Upper lobe of right lung (tissue), 1 donor: ENCODE measurements around the gene BAG5. TPM values are rescaled to one million over a fixed set of nuclear protein-coding genes. Genes with fewer than 3 reads are reported as not detected.
A peak's percentile ranks its signal among the peaks of the same experiment; 100 is the strongest.

Source experiments
- ATAC-seq: fragments of 200-7000 bp; cut with Tn5 transposase; one replicate; pipeline ENCODE4 v1.9.1; 2020; ENCODE audit warnings: mild to moderate bottlenecking, moderate library complexity
- DNase-seq: peaks from one replicate; pipeline ENCODE4 v3.0.0-alpha.2; 2020
- H3K27ac ChIP-seq: fragments of 200-600 bp; one replicate; pipeline ENCODE4 v1.8.0; 2022
- H3K27me3 ChIP-seq: fragments of 200-600 bp; one replicate; pipeline ENCODE4 v1.8.0; 2022; ENCODE audit warnings: mild to moderate bottlenecking
- H3K36me3 ChIP-seq: fragments of 200-600 bp; one replicate; pipeline ENCODE4 v1.8.0; 2022
- H3K4me1 ChIP-seq: fragments of 200-600 bp; one replicate; pipeline ENCODE4 v1.8.0; 2022
- H3K4me3 ChIP-seq: fragments of 200-600 bp; one replicate; pipeline ENCODE4 v1.8.0; 2022; ENCODE audit warnings: mild to moderate bottlenecking
- H3K9me3 ChIP-seq: fragments of 200-600 bp; one replicate; pipeline ENCODE4 v1.8.0; 2022
- CTCF ChIP-seq: fragments of 200-600 bp; IDR thresholded peaks from one replicate; pipeline ENCODE4 v1.8.0; 2022; ENCODE audit warnings: antibody characterized with exemption
- intact Hi-C: fragments of 100-400 bp; cut with DNase I; formaldehyde crosslinking; loops from one replicate; pipeline ENCODE4 v1.11.0; 2022
- total RNA-seq: library from RNA; stranded (reverse); fragmentation: NEBNext Ultra II Directional; extraction: Animal tissue kit (Norgen Biotek cat#: 25700); gene quantifications from one replicate; pipeline ENCODE4 v1.2.1, GENCODE V29; 2021
- donor health status: DM: no; HTN: yes; CAD: no; lungs with severe emphysema.

The BAG5 gene
- total RNA-seq, 1 donor from 2014 or later, result 33.0 TPM

DNA sequence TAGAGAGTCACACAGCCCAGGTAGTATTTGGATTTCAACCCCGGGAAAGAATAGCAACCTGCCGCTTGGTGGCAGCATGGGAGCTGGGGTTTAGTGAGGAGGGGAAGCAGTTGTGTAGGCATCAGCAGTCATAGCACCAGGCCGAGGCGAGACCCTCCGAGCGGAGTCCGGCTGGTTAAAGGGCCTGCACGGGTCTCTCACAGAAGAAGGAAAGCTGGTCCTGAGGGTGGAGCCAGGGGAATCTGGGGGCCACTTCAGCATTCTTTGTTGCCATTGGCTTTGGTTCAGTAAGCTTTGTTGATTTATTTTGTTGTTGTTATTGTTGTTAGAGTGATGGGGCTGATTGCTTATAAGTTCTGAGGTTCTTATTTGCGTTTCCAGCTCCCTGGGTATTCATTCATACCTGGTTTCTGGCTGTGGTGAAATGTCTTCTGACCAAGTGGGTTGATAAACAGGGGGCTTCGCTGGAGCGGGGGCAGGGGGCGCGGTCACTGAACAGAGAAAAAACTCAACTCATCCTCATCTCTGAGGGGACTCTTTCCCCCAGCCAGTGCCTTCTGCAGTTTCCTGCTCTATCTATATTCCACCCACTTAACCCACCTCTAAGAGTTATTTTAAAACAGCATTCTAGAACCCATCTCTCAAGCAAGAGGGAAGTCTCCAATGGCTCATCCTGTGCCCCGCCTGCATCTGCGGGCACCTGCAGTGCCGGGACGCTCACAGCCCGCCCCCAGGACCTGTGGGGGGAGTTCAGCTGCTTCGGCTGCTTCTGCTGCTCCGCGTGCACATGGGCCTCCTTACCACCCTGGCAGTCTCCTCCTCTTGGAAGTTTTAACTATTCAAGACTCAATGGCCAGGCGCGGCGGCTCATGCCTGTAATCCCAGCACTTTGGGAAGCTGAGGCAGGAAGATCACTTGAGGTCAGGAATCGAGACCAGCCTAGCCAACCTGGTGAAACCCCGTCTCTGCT, 51.4 kb downstream of the BAG5 start:
- no peaks in the 10 kb centered on the region for H3K27me3 ChIP-seq
- no peak for TF ChIP-seq CTCF
- H3K9me3 ChIP-seq, result no peaks in the 10 kb centered on the region
- no peak overlapping the region for H3K4me3 ChIP-seq
- DNase-seq, result peak; percentile 65
- H3K4me1 ChIP-seq, result peaks cover 22% of the 10 kb centered on the region
- no peak overlapping the region for H3K27ac ChIP-seq
- H3K36me3 ChIP-seq, result peaks cover 34% of the 10 kb centered on the region
- intact Hi-C loops, result no loop called here
- no peak for ATAC-seq

DNA sequence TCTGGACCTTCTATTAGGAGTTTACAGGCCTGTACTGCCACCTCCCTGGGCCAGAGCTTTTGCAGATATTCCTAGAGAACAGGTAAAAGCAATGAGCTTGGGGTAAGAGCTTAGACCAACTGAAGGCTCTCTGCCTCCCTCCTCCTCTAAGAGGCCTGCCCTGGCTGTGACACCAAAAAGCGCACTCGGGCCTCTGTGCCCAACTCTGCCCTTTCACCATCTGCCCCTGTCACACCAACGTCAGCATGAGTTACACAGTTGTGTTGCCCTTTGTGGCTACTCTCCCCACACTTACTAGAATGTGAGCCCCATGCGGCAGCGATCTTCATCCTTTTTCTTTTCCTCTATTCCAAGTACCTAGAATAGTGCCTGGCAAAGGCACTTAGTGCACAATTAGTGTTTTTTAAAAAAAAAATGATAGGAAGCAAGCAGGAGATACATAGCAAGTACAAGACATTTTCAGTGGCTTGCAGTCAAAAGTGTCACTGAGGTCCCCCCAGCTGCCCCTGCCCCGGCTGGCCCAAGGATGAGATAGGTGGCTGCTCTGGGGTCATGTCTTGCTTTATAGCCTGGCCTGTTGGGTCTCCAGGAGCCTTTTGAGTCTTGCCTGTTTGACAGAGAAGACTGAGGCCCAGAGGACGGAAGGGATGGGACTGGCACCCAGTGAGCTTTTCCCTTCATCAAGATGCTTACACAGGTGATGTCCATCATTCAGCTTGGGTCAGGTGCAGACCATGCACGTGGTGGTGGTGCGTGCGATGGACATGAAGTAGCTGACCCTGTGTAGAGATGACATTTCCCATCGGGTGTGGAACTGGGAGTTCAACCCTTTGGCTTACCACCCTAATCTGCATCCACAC, 52.4 kb downstream of the BAG5 start:
- DNase-seq, result peak; percentile 59
- H3K27me3 ChIP-seq, result no peaks in the 10 kb centered on the region
- H3K4me1 ChIP-seq, result peaks cover 22% of the 10 kb centered on the region

GRCh38 chr14:103508521-103509329, 53.7 kb downstream of the BAG5 start:
- H3K4me1 ChIP-seq, result peaks cover 16% of the 10 kb centered on the region
- no peaks in the 10 kb centered on the region for H3K9me3 ChIP-seq
- peaks cover 56% of the 10 kb centered on the region for H3K36me3 ChIP-seq
- H3K27ac ChIP-seq, result no peak overlapping the region
- DNase-seq (no peak), ATAC-seq (no peak)
- TF ChIP-seq CTCF, result no peak
- H3K27me3 ChIP-seq, result no peaks in the 10 kb centered on the region
- intact Hi-C loops, result no loop called here
- no peak overlapping the region for H3K4me3 ChIP-seq

More for the DNA sequence above, 52.4 kb downstream of the BAG5 start:
- Histone ChIP-seq H3K9me3 (no peaks in the 10 kb centered on the region), H3K27ac (no peak overlapping the region), H3K4me3 (no peak overlapping the region), H3K36me3 (peaks cover 43% of the 10 kb centered on the region)
- TF ChIP-seq CTCF, result no peak
- intact Hi-C loops, result no loop called here
- no peak for ATAC-seq

GRCh38 chr14:103507751-103508150, 54.7 kb downstream of the BAG5 start:
- ATAC-seq (no peak), DNase-seq (no peak)
- Histone ChIP-seq H3K9me3 (no peaks in the 10 kb centered on the region), H3K27me3 (no peaks in the 10 kb centered on the region), H3K27ac (no peak overlapping the region), H3K4me3 (no peak overlapping the region), H3K4me1 (peaks cover 6% of the 10 kb centered on the region), H3K36me3 (peaks cover 66% of the 10 kb centered on the region)
- TF ChIP-seq CTCF, result no peak
- intact Hi-C loops, result no loop called here

Other genes starting within 250 kb of the BAG5 start
- 245 TPM for gene EIF5, start 228.4 kb downstream of the BAG5 start, total RNA-seq
- 105 TPM for gene MARK3, start 177.2 kb downstream of the BAG5 start, total RNA-seq
- 148 TPM for gene CKB, start 39.8 kb downstream of the BAG5 start, total RNA-seq
- gene TRMT61A, start 33.5 kb downstream of the BAG5 start, total RNA-seq, result 11.6 TPM
- gene COA8, start 303 bp upstream of the BAG5 start, total RNA-seq, result 29.7 TPM
- gene KLC1, start 66.6 kb upstream of the BAG5 start, total RNA-seq, result 172 TPM
- gene XRCC3, start 152.8 kb upstream of the BAG5 start, total RNA-seq, result 5.6 TPM
- 61.3 TPM for gene ZFYVE21, start 153.2 kb upstream of the BAG5 start, total RNA-seq